Measurements from ENCODE around the gene GPRIN3. TPM values are rescaled to one million over a fixed set of nuclear protein-coding genes. Genes with fewer than 3 reads are reported as not detected.

The GPRIN3 gene
- total RNA-seq, 1 donor from 2014 or later, result 2.6 TPM

DNA sequence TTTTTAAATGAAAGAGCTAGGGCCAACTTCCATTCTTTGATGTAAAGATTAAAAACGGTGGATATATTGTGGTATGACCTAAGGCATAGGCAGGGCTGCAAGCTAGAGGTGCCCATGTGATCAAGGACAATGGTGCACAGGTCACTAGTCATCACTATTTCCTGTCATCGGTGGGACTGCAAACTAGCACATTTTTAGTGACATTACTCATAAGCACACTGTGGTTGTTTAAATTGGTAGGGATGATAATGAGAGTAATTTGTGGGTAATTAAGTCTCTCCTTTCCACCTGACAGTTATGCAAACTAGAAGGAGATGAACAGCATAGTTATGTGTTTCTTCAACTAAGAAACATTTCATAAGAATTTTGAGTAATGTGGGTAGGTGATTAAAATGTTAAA lies 85.4 kb downstream of the GPRIN3 start:
- H4K20me1 ChIP-seq (ENCODE audit: insufficient read depth, low read length), result no peaks in the 10 kb centered on the region
- Mint-ChIP-seq H3K27ac (ENCODE audit: unreplicated experiment) (peak overlapping the region; percentile 38), H3K9me3 (ENCODE audit: unreplicated experiment) (no peaks in the 10 kb centered on the region), H3K36me3 (ENCODE audit: low read depth, unreplicated experiment) (no peaks in the 10 kb centered on the region), H3K4me1 (ENCODE audit: low read depth, unreplicated experiment) (peaks cover 8% of the 10 kb centered on the region), H3K4me3 (ENCODE audit: unreplicated experiment) (no peak overlapping the region), H3K27me3 (ENCODE audit: low read depth, unreplicated experiment) (no peaks in the 10 kb centered on the region)
- DNase-seq (ENCODE audit: low read depth) (no peak), FAIRE-seq (no peak)
- H3K4me1 ChIP-seq (ENCODE audit: insufficient read depth, low read length), result no peaks in the 10 kb centered on the region
- H3K9ac ChIP-seq (ENCODE audit: low read length), result no peak overlapping the region
- no peak overlapping the region for H3K4me2 ChIP-seq (ENCODE audit: low read length)
- peaks cover 3% of the 10 kb centered on the region for H3K27me3 ChIP-seq (ENCODE audit: insufficient read depth, low read length)
- H2AFZ ChIP-seq (ENCODE audit: low read depth, low read length), result no peak overlapping the region
- no peaks in the 10 kb centered on the region for H3K79me2 ChIP-seq (ENCODE audit: insufficient read depth, low read length)
- no peak overlapping the region for H3K4me3 ChIP-seq (ENCODE audit: insufficient read depth, low read depth, low read length)
- H3K27ac ChIP-seq (ENCODE audit: low read depth, low read length), result no peak overlapping the region
- no peaks in the 10 kb centered on the region for H3K36me3 ChIP-seq (ENCODE audit: insufficient read depth, low read length)
- TF ChIP-seq EZH2 (IDR thresholded peaks at IDR 0.05; ENCODE audit: insufficient read depth, low read length), result no peak
- TF ChIP-seq, protein P1, sequence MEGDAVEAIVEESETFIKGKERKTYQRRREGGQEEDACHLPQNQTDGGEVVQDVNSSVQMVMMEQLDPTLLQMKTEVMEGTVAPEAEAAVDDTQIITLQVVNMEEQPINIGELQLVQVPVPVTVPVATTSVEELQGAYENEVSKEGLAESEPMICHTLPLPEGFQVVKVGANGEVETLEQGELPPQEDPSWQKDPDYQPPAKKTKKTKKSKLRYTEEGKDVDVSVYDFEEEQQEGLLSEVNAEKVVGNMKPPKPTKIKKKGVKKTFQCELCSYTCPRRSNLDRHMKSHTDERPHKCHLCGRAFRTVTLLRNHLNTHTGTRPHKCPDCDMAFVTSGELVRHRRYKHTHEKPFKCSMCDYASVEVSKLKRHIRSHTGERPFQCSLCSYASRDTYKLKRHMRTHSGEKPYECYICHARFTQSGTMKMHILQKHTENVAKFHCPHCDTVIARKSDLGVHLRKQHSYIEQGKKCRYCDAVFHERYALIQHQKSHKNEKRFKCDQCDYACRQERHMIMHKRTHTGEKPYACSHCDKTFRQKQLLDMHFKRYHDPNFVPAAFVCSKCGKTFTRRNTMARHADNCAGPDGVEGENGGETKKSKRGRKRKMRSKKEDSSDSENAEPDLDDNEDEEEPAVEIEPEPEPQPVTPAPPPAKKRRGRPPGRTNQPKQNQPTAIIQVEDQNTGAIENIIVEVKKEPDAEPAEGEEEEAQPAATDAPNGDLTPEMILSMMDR (IDR thresholded peaks at IDR 0.05; ENCODE audit: insufficient read depth, low read depth, low read length), result no peak
- H3K9me3 ChIP-seq (ENCODE audit: insufficient read depth, low read depth, low read length), result no peaks in the 10 kb centered on the region

DNA sequence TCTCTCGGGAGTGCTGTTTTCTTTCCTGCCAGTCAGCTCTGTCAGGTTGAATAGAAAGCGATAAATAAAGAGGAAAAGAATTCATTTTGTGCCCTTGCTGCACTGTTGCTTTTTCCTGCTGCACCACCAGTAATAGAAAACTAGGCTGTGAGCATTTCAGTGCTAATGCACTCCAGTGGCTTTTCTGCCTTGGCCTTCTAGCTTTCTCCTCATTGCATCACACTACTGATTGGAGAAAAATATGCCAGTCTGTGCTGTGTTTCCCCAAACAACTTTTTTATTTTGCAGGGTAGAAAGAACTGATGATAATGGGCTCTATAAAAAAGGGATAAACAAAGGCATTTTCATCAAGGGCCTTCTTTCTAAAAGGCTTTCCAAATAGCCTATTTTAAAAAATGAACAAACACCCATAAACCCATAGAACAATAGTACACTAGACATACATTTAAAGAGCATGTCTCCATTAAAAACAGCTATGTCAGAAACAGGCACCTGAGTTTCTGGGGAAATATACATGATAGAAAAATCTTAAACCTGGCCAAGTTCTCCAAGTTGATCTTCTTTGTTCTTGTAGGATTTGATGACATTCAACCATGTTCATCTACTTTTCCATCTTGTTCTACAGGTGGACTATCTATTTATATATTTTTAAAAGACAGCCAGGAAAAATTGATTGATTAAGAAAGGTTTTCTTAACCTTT lies 86.3 kb downstream of the GPRIN3 start:
- Histone ChIP-seq H3K27me3 (ENCODE audit: insufficient read depth, low read length) (peaks cover 3% of the 10 kb centered on the region), H3K27ac (ENCODE audit: low read depth, low read length) (no peak overlapping the region), H2AFZ (ENCODE audit: low read depth, low read length) (no peak overlapping the region), H3K9ac (ENCODE audit: low read length) (no peak overlapping the region), H3K4me3 (ENCODE audit: insufficient read depth, low read depth, low read length) (no peak overlapping the region), H3K36me3 (ENCODE audit: insufficient read depth, low read length) (no peaks in the 10 kb centered on the region), H4K20me1 (ENCODE audit: insufficient read depth, low read length) (no peaks in the 10 kb centered on the region), H3K9me3 (ENCODE audit: insufficient read depth, low read depth, low read length) (no peaks in the 10 kb centered on the region), H3K4me1 (ENCODE audit: insufficient read depth, low read length) (no peaks in the 10 kb centered on the region), H3K4me2 (ENCODE audit: low read length) (no peak overlapping the region), H3K79me2 (ENCODE audit: insufficient read depth, low read length) (no peaks in the 10 kb centered on the region)
- H3K27ac Mint-ChIP-seq (ENCODE audit: unreplicated experiment), result peak overlapping the region; percentile 71
- no peaks in the 10 kb centered on the region for H3K9me3 Mint-ChIP-seq (ENCODE audit: unreplicated experiment)
- no peaks in the 10 kb centered on the region for H3K27me3 Mint-ChIP-seq (ENCODE audit: low read depth, unreplicated experiment)
- FAIRE-seq (no peak), DNase-seq (ENCODE audit: low read depth) (no peak)
- H3K4me1 Mint-ChIP-seq (ENCODE audit: low read depth, unreplicated experiment), result peaks cover 8% of the 10 kb centered on the region
- TF ChIP-seq, protein P1 (IDR thresholded peaks at IDR 0.05; ENCODE audit: insufficient read depth, low read depth, low read length), result no peak
- no peak for TF ChIP-seq EZH2 (IDR thresholded peaks at IDR 0.05; ENCODE audit: insufficient read depth, low read length)
- no peak overlapping the region for H3K4me3 Mint-ChIP-seq (ENCODE audit: unreplicated experiment)
- no peaks in the 10 kb centered on the region for H3K36me3 Mint-ChIP-seq (ENCODE audit: low read depth, unreplicated experiment)

DNA sequence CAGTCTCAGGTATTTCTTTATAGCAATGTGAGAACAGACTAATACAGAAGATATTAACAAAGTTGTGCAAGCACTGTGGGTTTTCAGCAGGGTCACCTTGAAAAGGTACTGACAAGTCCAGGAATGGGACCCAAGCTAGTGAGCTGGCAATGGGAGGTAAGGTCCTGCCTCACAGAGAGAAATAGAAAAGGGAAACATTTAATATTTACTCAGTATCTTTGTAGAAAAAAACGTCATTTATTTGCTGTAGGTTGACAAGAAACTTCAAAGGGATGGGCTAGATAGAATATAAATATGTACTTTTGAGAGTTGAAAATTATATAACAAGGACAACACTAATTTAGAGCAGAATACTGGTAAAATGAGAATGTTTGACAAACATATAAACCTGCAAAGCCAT lies 89.0 kb downstream of the GPRIN3 start:
- Histone ChIP-seq H3K27ac (ENCODE audit: low read depth, low read length) (no peak overlapping the region), H3K4me1 (ENCODE audit: insufficient read depth, low read length) (no peaks in the 10 kb centered on the region), H3K9me3 (ENCODE audit: insufficient read depth, low read depth, low read length) (no peaks in the 10 kb centered on the region), H2AFZ (ENCODE audit: low read depth, low read length) (no peak overlapping the region), H3K4me3 (ENCODE audit: insufficient read depth, low read depth, low read length) (no peak overlapping the region), H3K27me3 (ENCODE audit: insufficient read depth, low read length) (no peaks in the 10 kb centered on the region), H3K36me3 (ENCODE audit: insufficient read depth, low read length) (no peaks in the 10 kb centered on the region), H3K79me2 (ENCODE audit: insufficient read depth, low read length) (no peaks in the 10 kb centered on the region), H3K9ac (ENCODE audit: low read length) (no peak overlapping the region), H4K20me1 (ENCODE audit: insufficient read depth, low read length) (no peaks in the 10 kb centered on the region), H3K4me2 (ENCODE audit: low read length) (no peak overlapping the region)
- Mint-ChIP-seq H3K4me3 (ENCODE audit: unreplicated experiment) (no peak overlapping the region), H3K36me3 (ENCODE audit: low read depth, unreplicated experiment) (no peaks in the 10 kb centered on the region), H3K4me1 (ENCODE audit: low read depth, unreplicated experiment) (peaks cover 8% of the 10 kb centered on the region), H3K27ac (ENCODE audit: unreplicated experiment) (no peak overlapping the region), H3K9me3 (ENCODE audit: unreplicated experiment) (no peaks in the 10 kb centered on the region), H3K27me3 (ENCODE audit: low read depth, unreplicated experiment) (no peaks in the 10 kb centered on the region)
- TF ChIP-seq, protein P1 (IDR thresholded peaks at IDR 0.05; ENCODE audit: insufficient read depth, low read depth, low read length), result no peak
- no peak for TF ChIP-seq EZH2 (IDR thresholded peaks at IDR 0.05; ENCODE audit: insufficient read depth, low read length)
- FAIRE-seq (no peak), DNase-seq (ENCODE audit: low read depth) (no peak)

Data from astrocyte (in vitro differentiated cells and primary cell).